ENCODE data around the gene CALM1. TPM values are rescaled to one million over a fixed set of nuclear protein-coding genes. Genes with fewer than 3 reads are reported as not detected.

CALM1 gene
- total and polyA plus RNA-seq, 2 donors (not counting 3 experiments of a cell fraction or from before 2014, with no cell fraction given), result 476 to 731 TPM

DNA sequence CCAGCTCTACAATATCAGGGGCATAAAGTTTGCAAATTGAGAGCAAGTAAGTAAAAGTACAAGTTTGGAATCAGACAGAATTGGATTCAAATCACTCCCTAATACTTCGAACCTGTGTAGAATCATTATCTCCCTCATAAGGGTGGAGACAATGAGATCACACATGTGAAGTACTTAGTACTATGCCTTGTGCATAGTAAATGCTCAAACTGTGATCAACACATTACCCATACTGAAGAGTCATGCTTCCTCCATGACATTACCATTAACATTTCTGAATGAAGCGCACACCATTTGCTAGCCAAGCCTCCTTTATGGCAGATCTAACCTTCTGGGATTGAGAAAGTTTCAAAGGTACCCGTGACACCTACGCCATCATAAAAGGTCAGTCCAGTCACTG, 38.5 kb upstream of the CALM1 start:
- no TSS peak for BruUV-seq (replicated peaks)
- H3K27ac ChIP-seq (ENCODE audit: insufficient read depth, low read depth, low read length), result no peak overlapping the region
- DNase-seq (ENCODE audit: low read depth, low spot score) (no peak), FAIRE-seq (no peak)
- no peaks in the 10 kb centered on the region for H3K79me2 ChIP-seq (ENCODE audit: control insufficient read depth, insufficient read depth, low read length)
- TF ChIP-seq, protein P1, sequence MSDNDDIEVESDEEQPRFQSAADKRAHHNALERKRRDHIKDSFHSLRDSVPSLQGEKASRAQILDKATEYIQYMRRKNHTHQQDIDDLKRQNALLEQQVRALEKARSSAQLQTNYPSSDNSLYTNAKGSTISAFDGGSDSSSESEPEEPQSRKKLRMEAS (IDR thresholded peaks at IDR 0.05; ENCODE audit: insufficient read depth, insufficient read length), result no peak
- TF ChIP-seq EZH2 (IDR thresholded peaks at IDR 0.05; ENCODE audit: borderline replicate concordance, low read depth, low read length, severe bottlenecking) (no peak), GATA2 (IDR thresholded peaks at IDR 0.05; ENCODE audit: insufficient read depth, insufficient read length, low read depth, low read length) (no peak), POLR2AphosphoS5 (IDR thresholded peaks at IDR 0.05; ENCODE audit: insufficient read depth, low read depth, low read length) (no peak), FOS (IDR thresholded peaks at IDR 0.05; ENCODE audit: borderline replicate concordance, insufficient read depth, low read length) (no peak), MYC (IDR thresholded peaks at IDR 0.05; ENCODE audit: low read depth, low read length) (no peak), JUN (IDR thresholded peaks at IDR 0.05; ENCODE audit: borderline replicate concordance, insufficient read depth, insufficient read length, low read depth) (no peak), POLR2A (IDR thresholded peaks at IDR 0.05; ENCODE audit: low read depth, low read length) (no peak)
- TF ChIP-seq, protein P2, sequence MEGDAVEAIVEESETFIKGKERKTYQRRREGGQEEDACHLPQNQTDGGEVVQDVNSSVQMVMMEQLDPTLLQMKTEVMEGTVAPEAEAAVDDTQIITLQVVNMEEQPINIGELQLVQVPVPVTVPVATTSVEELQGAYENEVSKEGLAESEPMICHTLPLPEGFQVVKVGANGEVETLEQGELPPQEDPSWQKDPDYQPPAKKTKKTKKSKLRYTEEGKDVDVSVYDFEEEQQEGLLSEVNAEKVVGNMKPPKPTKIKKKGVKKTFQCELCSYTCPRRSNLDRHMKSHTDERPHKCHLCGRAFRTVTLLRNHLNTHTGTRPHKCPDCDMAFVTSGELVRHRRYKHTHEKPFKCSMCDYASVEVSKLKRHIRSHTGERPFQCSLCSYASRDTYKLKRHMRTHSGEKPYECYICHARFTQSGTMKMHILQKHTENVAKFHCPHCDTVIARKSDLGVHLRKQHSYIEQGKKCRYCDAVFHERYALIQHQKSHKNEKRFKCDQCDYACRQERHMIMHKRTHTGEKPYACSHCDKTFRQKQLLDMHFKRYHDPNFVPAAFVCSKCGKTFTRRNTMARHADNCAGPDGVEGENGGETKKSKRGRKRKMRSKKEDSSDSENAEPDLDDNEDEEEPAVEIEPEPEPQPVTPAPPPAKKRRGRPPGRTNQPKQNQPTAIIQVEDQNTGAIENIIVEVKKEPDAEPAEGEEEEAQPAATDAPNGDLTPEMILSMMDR (IDR thresholded peaks at IDR 0.05; ENCODE audit: extremely low read depth in 1 of 2, insufficient read depth in 1 of 2, low read depth in 1 of 2, low read length in 2 of 2), result no peak
- no peaks in the 10 kb centered on the region for H3K9me1 ChIP-seq (replicated peaks; ENCODE audit: control insufficient read depth, extremely low read depth, insufficient read depth, low read length)
- H3K4me3 ChIP-seq (replicated peaks in 1 of 3; ENCODE audit: insufficient read depth in 1 of 3, low read depth in 1 of 3, low read length in 3 of 3), result no peak overlapping the region
- dilution Hi-C loops (cut with MboI; ENCODE audit: extremely low pct_ligation_motif_present, low sequenced_read_pairs) (no loop called here), intact Hi-C loops (cut with micrococcal nuclease) (no loop called here)
- no peaks in the 10 kb centered on the region for H3K9me3 ChIP-seq (replicated peaks; ENCODE audit: control insufficient read depth, insufficient read depth, low read length)
- H3K4me1 ChIP-seq (ENCODE audit: control insufficient read depth, extremely low read depth, insufficient read depth, low read length), result no peaks in the 10 kb centered on the region
- no peak overlapping the region for H3K4me2 ChIP-seq (ENCODE audit: insufficient read depth, low read length)
- no peaks in the 10 kb centered on the region for H4K20me1 ChIP-seq (replicated peaks; ENCODE audit: control insufficient read depth, extremely low read depth, insufficient read depth, low read length)
- ChIA-PET CTCF (interaction anchor here (1.0 to 1.2 kb wide), 2 partner anchors 9 to 13 kb away, joined by 3 read pairs; no protein-coding TSS in a partner anchor), POLR2A (no interaction called here)
- no peaks in the 10 kb centered on the region for H3K36me3 ChIP-seq (ENCODE audit: control insufficient read depth in 2 of 2, extremely low read depth in 1 of 2, insufficient read depth in 2 of 2, low read length in 2 of 2)
- peaks cover 7 to 8% of the 10 kb centered on the region in 2 experiments for H3K27me3 ChIP-seq (ENCODE audit: control insufficient read depth in 2 of 2, insufficient read depth in 2 of 2, low read length in 2 of 2)
- H2AFZ ChIP-seq (ENCODE audit: low read depth, low read length), result no peak overlapping the region
- H3K9ac ChIP-seq (replicated peaks; ENCODE audit: extremely low read depth, insufficient read depth, low read length), result no peak overlapping the region
